ENCODE data around the gene AFTPH. TPM values are rescaled to one million over a fixed set of nuclear protein-coding genes. Genes with fewer than 3 reads are reported as not detected.
A peak's percentile ranks its signal among the peaks of the same experiment; 100 is the strongest.

Gene AFTPH
- total RNA-seq (ENCODE audit: low replicate concordance) = 26.3 and 32.2 TPM in 2 replicates

- Histone ChIP-seq H3K27ac (peak within 1 kb of the TSS; percentile 78), H3K4me3 (peak within 1 kb of the TSS; percentile 93), H3K4me2 (peak within 1 kb of the TSS; percentile 94), H2AFZ (replicated peaks) (peak within 1 kb of the TSS; percentile 98), H3K9ac (peak within 1 kb of the TSS; percentile 75), H3K4me1 (peaks cover 10% of the 10 kb centered on the region), H3F3A (ENCODE audit: low read depth) (peaks cover 12% of the 10 kb centered on the region), H4K20me1 (ENCODE audit: low read depth) (peaks cover 40% of the 10 kb centered on the region), H3K36me3 (no peaks in the 10 kb centered on the region), H3K27me3 (peaks cover 9% of the 10 kb centered on the region), H3K79me2 (ENCODE audit: low read depth) (peaks cover 45% of the 10 kb centered on the region), H3K9me3 (ENCODE audit: low read depth) (no peaks in the 10 kb centered on the region)
- Mint-ChIP-seq H3K9me3 (no peaks in the 10 kb centered on the region), H3K27ac (peak within 1 kb of the TSS; percentile 96), H3K4me1 (peaks cover 23% of the 10 kb centered on the region), H3K27me3 (ENCODE audit: insufficient read depth, low read depth) (peaks cover 4% of the 10 kb centered on the region), H3K36me3 (no peaks in the 10 kb centered on the region), H3K4me3 (peak within 1 kb of the TSS; percentile 100)
- TF ChIP-seq CTCF (IDR thresholded peaks at IDR 0.05) (no peak), EZH2phosphoT487 (IDR thresholded peaks at IDR 0.05) (no peak), EZH2 (IDR thresholded peaks at IDR 0.05) (no peak)
- DNase-seq (ENCODE audit: low spot score) = peak; percentile 99
Observed at GRCh38 chr2:64523666-64524603, at the start of gene AFTPH. Gene AFTPH, plus strand, starts transcription at chr2:64524328. Its CDS starts 27,147 bp downstream, at chr2:64551475.

- Mint-ChIP-seq H3K36me3 (no peaks in the 10 kb centered on the region), H3K27ac (no peak overlapping the region)
Observed at GRCh38 chr2:64474636-64475035, 49.5 kb upstream of the AFTPH start.

GRCh38 chr2:64477037-64477436 lies 47.1 kb upstream of the AFTPH start:
- H3K79me2 ChIP-seq (ENCODE audit: low read depth) = no peaks in the 10 kb centered on the region
- no peaks in the 10 kb centered on the region for H3K27me3 ChIP-seq
- no peaks in the 10 kb centered on the region for H3K9me3 Mint-ChIP-seq
- H4K20me1 ChIP-seq (ENCODE audit: low read depth) = no peaks in the 10 kb centered on the region
- H3K4me3 Mint-ChIP-seq = no peak overlapping the region
- H2AFZ ChIP-seq (replicated peaks) = no peak overlapping the region
- no peaks in the 10 kb centered on the region for H3K4me1 ChIP-seq
- DNase-seq (ENCODE audit: low spot score) = no peak
- H3K27me3 Mint-ChIP-seq (ENCODE audit: insufficient read depth, low read depth) = peaks cover 6% of the 10 kb centered on the region
- no peak for TF ChIP-seq EZH2phosphoT487 (IDR thresholded peaks at IDR 0.05)
- no peak for TF ChIP-seq EZH2 (IDR thresholded peaks at IDR 0.05)
- TF ChIP-seq CTCF (IDR thresholded peaks at IDR 0.05) = no peak
- H3F3A ChIP-seq (ENCODE audit: low read depth) = no peaks in the 10 kb centered on the region
- no peaks in the 10 kb centered on the region for H3K9me3 ChIP-seq (ENCODE audit: low read depth)
- H3K4me3 ChIP-seq = no peak overlapping the region
- H3K4me2 ChIP-seq = no peak overlapping the region
- H3K4me1 Mint-ChIP-seq = peaks cover 7% of the 10 kb centered on the region
- no peak overlapping the region for H3K9ac ChIP-seq
- no peak overlapping the region for H3K27ac ChIP-seq
- H3K27ac Mint-ChIP-seq = no peak overlapping the region
- H3K36me3 Mint-ChIP-seq = no peaks in the 10 kb centered on the region
- H3K36me3 ChIP-seq = no peaks in the 10 kb centered on the region

More at GRCh38 chr2:64474636-64475035, 49.5 kb upstream of the AFTPH start:
- Histone ChIP-seq H3K4me3 (no peak overlapping the region), H3K79me2 (ENCODE audit: low read depth) (no peaks in the 10 kb centered on the region), H3K36me3 (no peaks in the 10 kb centered on the region), H3K4me2 (no peak overlapping the region), H4K20me1 (ENCODE audit: low read depth) (no peaks in the 10 kb centered on the region), H3K9me3 (ENCODE audit: low read depth) (no peaks in the 10 kb centered on the region), H3K27ac (no peak overlapping the region), H3K9ac (no peak overlapping the region), H3K4me1 (peaks cover 20% of the 10 kb centered on the region), H3F3A (ENCODE audit: low read depth) (peaks cover 16% of the 10 kb centered on the region), H2AFZ (replicated peaks) (peak overlapping the region; percentile 13), H3K27me3 (no peaks in the 10 kb centered on the region)
- Mint-ChIP-seq H3K4me3 (no peak overlapping the region), H3K27me3 (ENCODE audit: insufficient read depth, low read depth) (peaks cover 6% of the 10 kb centered on the region), H3K4me1 (peaks cover 22% of the 10 kb centered on the region), H3K9me3 (no peaks in the 10 kb centered on the region)
- no peak for DNase-seq (ENCODE audit: low spot score)
- TF ChIP-seq EZH2 (IDR thresholded peaks at IDR 0.05) (no peak), CTCF (IDR thresholded peaks at IDR 0.05) (no peak), EZH2phosphoT487 (IDR thresholded peaks at IDR 0.05) (no peak)
